GM23338 (cell line): ENCODE data around the gene KIFC3.

Experiments used
- CREB1 ChIP-seq: fragments of 250-450 bp; sonication (Bioruptor Pico); IDR thresholded peaks from 2 replicates; pipeline ENCODE4 v1.5.0; 2020; ENCODE audit warnings: low read depth, mild to moderate bottlenecking, moderate library complexity
- CTCF ChIP-seq, 2 experiments: fragments of 200-600 bp in 1 of 2; sonication (generic) in 1 of 2; conservative IDR thresholded peaks; 2 replicates each; pipeline versions ENCODE4 v1.5.1 to v1.6.1; 2016 to 2017; ENCODE audit warnings: antibody characterized with exemption in 2 of 2, low read depth in 2 of 2, mild to moderate bottlenecking in 2 of 2, moderate library complexity in 1 of 2
- EZH2 ChIP-seq: fragments of 200-600 bp; sonication (generic); IDR thresholded peaks from one replicate; pipeline ENCODE4 v1.8.0; 2017; ENCODE audit warnings: antibody characterized with exemption, mild to moderate bottlenecking, low read depth; ENCODE audit not compliant: unreplicated experiment
- EZH2phosphoT487 ChIP-seq: fragments of 200-600 bp; sonication (generic); IDR thresholded peaks from one replicate; pipeline ENCODE4 v1.8.1; 2018; ENCODE audit warnings: antibody characterized with exemption; ENCODE audit not compliant: unreplicated experiment
- POLR2AphosphoS5 ChIP-seq: IDR thresholded peaks from 2 replicates; pipeline ENCODE4 v1.6.1; 2016; ENCODE audit warnings: antibody characterized with exemption, low read depth
- REST ChIP-seq: IDR thresholded peaks from one replicate; pipeline ENCODE4 v1.6.1; 2018; ENCODE audit warnings: antibody characterized with exemption; ENCODE audit not compliant: unreplicated experiment

GRCh38 chr16:57742543-57742942 is 59.7 kb downstream of the KIFC3 start:
- TF ChIP-seq CREB1 (CRISPR knock-in tag) (no peak), CTCF (conservative IDR thresholded peaks at IDR 0.05; ENCODE audit: low read depth in 2 of 2) (no peak), REST (no peak), EZH2 (no peak), EZH2phosphoT487 (no peak), POLR2AphosphoS5 (no peak)
